Hematopoietic multipotent progenitor cell (in vitro differentiated cells): Measurements from ENCODE around the gene HDAC4. TPM values are rescaled to one million over a fixed set of nuclear protein-coding genes. Genes with fewer than 3 reads are reported as not detected.

ENCODE experiments used
- small RNA-seq: library from RNA; depleted of rRNA; stranded (forward); fragments of <200 nt; gene quantifications from one replicate; pipeline ENCODE3, GENCODE V24; 2012
- total RNA-seq: library from RNA; depleted of rRNA; stranded (reverse); fragments of >200 nt; gene quantifications from one replicate; pipeline ENCODE4 v1.2.3, GENCODE V29; 2012

HDAC4 gene
- total RNA-seq, 1 donor: 34.2 TPM

Small RNA genes within 50 kb of the gene (small RNA-seq; reads per million reads assigned to genes)
- gene MIR2467: not detected
- gene MIR4269: not detected
- not detected for gene MIR4440
- gene MIR4441: not detected
